Midbrain (tissue), 1 donor: Measurements from ENCODE around the gene NRF1.

Experiments used
- DNase-seq: peaks from one replicate; lab custom pipeline; 2025; lab: John Stamatoyannopoulos, UW

The NRF1 gene

DNA sequence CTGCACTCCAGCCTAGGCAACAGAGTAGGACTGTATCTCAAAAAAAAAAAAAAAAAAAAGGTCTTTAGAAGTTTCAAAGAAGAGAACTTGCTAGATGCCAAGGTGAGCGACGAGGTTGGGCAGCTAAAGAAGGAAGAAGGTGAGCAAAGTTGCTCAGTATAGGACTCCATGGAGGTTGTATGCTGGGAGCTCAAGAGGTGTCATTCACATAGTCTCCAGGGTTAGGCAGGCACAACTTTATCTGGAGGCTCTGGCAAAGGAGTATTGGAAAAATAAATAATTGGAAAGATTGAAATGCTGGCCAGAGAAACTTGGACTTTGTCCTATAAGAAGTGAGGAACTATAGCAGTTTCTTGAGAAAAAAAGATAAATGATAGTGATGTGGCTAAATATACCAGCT, 74.5 kb downstream of the NRF1 start:
- DNase-seq: no peak

DNA sequence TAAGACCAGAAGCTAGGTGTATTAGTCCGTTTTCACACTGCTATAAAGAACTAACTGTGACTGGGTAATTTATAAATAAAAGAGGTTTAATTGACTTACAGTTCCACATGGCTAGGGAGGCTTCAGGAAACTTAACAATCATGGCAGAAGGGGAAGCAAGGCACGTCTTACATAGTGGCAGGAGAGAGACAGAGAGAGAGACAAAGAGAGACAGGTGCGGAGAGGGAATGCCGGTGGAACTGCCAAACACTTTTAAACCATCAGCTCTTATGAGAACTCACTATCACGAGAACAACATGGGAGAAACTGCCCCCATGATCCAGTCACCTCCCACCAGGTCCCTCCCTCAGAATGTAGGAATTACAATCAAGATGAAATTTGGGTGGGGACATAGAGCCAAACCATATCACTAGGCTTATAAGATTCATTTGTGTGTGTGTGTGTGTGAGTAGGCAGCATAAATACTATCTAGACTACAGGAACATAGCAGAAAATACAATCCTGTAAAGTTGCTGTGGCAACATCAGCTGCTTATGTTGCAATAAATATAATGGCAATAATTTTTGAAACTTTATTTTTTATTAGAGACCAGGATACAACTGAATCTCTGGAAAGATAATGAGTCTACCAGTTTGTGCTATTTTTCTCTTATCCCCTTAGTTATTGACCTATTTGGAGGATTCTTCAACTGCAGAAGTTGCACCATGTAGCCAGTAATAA, 77.1 kb downstream of the NRF1 start:
- DNase-seq: no peak

DNA sequence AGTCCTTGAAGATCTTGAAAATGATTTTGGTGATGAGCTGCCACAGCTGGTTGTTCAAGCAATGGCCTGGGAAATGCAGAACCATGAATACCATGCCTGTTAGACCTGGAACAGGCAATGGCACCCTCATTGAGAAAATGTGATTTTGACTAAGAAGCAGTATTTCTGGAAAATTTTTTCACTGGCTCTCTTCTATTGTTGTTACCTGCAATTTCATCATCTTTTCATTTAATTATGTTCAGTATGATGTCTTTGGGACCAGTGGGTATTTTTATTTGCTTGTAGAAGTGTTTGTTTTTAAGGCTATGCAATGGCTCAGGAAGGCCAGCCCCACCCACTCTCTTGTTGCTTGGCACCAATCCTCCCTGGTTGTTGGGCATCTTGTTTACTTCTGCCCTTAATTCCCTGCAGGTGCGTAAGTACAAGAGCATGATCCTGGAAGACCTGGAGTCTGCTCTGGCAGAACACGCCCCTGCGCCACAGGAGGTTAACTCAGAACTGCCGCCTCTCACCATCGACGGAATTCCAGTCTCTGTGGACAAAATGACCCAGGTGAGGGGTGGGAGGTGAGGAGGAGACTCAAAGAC, 78.6 kb downstream of the NRF1 start:
- DNase-seq: no peak

DNA sequence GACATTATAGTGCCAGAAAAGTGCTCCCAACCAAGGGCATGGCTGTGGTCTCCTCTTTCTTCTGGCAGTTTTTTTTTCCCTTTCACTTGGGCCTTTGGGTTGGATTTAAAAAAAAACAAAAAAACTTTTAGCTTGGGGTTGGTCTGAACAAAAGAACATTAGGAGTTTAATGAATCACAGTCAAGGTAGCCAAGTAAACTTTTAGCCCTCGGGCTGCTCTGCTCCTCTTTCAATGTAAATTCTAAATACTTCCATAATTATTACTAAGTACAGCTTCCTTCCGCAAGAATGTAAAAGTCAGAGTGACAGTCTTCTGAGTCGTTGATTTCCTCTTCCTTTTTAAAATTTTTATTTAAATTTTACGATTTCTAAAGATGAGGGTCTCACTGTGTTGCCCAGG, 79.2 kb downstream of the NRF1 start:
- DNase-seq: no peak

DNA sequence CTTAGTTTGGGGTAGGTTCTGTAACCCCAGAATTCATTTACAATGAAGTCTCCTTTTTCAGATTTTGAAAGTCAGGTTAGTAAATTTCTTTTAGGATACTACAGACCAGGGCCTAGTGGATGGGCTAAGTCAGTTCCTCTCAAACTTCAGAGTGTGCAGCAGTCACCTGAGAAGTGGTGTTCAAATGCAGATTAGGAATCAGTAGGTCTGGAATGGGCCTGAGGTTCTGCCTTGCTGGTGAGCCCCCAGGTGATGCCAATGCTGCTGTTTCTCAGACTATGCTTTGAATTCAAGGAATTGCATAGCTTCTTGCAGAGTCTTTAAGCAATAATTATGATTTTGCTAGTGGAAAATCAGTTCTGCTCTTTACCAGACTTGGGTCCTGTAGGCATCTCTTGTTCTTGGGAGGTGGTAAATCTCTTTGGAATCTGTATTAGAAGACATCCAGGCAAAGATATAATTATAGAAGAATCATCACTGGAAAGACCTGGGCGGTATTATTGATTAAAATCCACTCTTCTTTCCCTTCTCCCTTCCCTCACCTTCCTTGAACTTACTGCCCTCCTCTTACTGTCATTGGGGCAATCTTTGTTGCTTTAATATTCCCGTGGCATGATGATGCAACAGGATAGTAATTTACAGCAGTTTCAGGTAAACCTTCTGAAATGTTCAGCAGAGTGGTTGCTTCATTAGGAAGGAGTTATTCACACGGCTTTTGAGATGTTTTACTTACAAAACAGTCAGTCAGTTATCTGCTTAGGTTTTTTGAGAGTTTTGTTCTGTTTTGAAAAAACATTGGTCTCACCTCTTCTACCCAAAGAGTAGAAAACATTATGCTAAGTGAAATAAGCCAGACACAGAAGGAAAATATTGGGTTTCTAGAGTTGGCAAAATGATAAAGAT, 87.2 kb downstream of the NRF1 start:
- no peak for DNase-seq

DNA sequence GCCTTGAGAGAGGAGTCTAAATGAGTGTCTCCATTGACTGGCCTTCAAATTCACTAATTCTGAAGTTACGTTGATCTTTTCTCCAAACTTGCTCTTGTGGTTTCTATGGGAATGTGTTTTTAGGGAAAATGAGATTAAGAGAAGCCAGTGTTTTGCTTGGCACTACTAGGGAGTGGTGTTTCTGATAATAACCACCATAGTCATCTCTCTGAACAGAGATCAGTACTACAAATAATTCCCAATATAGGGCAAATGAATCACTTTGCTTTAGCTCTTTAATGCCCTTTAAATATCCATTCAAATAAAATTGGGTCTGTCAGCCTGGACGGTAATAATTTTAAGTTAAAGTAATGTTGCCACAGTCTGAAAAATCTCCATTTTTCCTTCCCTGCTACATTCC, 90.8 kb downstream of the NRF1 start:
- DNase-seq: no peak

DNA sequence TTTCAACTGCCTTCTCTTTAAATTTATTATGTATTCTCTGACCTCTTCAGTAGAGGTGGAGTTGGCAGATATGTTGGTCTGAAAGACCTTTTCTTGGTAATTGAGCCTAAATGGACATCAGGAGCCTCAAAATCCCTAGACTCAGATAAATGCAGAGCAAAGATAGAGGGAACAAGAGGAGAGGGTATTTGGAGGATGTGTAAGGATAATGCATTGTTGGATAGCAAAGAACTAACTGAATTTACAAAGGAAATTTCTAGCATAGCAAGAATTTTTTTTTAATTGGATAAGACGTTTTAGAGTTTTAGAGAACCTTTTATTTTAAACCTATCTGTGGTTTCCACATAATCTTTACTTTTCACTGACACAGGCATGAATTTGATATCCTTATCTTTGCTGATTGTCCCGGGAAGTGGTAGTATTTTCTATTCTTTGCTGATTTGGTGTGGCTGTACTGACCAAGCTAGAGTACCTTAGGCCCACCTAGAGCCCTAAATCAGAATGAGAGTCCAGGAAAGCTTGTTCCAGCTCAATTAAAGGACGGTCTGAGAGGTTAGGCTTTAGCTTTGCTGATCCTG, 91.3 kb downstream of the NRF1 start:
- DNase-seq: no peak

DNA sequence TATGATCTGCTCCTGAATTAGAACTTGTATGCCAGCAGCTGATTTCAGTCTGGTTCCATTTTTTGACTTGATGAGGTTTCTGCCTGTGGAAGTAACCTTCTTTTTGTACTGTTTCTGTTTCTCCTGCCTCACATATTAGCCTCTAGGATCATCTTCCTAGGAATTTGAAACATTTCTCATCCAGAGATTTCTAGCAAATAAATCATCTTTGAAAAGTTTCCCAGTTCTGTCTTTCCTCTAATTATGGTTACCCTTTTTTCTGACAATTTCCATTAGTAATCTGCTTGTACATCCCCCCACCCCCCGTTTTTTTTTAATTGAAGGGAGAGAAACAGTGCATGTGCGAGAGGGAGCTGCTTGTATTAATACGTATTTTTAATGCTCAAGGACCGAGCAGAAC, 92.2 kb downstream of the NRF1 start:
- no peak for DNase-seq

DNA sequence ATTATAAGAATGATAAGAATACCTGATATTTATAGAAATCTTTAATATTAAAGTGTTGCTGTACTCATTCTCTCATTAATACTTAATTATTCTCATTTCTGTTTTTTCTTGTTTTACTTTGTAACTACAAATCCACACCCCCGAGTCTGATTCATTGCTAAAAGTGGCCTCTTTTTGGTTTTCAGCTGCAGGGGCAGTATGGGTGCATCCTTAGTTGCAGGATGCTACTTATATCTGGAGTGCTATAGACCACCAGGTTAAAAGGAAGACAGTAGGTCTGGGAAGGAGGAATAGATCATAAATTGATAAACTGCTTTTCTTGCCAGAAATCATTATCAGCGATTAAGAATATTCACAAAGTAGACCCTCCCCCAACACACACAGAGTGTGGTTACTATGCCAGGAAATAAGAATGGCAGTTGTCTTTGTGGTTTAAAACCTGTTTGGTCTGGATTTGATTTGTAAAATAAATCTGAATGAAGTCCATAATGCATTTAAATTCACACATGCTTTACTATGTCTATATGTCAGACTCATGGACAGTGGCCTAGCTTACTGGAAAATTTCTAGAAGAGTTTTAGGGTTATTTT, 96.5 kb downstream of the NRF1 start:
- no peak for DNase-seq

DNA sequence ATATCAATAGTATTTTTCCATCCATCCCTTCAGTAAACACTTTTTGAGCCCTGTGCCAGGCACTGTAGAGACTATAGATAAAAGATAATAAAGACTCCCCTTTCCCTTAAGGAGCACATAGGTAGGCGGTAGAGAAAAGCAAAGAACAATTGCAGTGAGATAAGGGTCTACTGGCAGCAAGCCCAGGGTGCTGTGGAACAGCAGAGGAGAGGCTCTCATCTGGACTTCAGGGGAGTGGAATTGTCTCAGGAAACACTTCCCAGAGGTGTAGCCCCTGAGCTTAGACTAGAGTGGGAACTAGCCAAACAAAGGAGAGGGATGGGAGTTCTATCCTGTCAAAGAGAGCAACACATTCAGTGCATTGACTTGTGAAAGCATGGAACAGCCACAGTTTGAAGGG, 102.0 kb downstream of the NRF1 start:
- no peak for DNase-seq

DNA sequence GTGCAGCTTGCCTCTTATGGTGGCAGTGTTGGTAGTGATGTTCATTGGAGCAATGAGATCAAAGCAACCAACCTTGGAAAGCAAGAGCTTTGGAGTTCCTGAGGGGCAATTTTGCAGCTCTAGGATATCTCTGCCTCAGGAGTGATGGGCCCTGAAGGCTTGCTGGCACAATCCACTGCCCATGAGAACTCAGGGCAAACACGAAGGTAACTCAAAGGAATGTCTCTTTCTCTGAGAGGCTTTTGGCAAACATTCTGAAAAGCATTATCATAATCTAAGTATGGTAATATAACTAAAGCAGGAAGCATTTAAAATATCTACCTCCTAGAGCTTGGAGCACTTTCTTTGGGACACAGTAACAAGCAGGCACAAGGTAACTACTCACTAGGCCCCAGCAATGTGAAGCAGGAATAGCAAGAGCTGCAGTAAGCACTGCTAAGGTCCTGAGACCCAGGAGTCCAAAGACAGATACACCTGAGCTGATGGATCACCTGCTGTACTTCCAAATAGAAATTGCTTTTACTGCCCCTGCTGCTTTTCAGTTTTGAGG, 103.1 kb downstream of the NRF1 start:
- no peak for DNase-seq

DNA sequence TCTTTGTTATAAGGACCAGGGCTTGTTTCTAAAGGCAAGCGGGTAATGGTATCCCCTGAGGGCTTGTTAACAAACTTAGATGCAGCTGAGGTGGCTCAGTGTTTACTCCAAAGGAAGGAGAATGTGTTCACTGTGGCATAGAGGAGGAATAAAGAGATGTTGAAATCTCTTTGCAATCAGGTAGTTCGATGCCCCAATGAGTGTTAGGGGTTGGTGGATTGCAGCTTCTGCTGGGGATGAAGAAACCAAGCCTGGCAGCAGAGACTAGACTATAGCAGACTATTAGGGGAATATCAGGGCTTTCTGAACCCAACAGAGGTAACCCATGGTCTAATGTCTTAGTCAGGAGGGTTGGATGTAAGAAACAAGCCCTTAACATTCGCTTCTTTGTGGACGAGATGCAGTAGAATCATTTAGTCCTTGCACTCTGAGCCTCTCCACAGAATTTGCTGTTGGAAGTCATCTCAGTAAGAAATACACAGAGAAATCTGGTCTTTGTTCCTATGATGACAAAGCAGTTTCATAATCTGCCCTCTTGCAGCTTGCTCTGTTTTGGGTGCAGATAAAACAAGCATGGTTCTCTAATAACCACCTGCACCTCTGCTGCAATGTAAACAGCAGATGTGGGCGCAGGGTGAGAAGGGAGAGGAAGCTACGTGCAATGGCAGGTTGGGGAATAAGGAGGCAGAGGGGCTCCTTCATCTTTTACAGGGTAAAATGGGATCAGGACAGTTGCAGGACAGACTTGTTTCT, 108.6 kb downstream of the NRF1 start:
- DNase-seq: no peak

DNA sequence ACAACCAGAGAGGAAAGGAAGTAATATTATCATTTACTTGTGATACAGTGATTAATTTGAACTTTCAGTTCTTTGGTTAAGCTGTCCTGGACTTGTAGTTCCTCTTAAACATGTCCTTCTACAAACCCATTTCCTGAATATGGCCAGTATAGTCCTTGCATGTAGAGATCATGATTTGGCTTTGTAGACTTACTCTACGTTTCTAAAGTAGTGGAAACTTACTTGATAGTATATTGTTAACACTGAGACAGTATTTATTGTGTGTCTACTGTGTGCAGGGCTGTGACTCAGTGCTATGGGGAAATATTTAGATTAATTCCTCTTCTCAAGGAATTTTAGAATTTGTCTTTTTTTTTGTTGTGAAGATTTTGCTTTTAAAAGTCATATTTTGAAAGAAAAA, 109.5 kb downstream of the NRF1 start:
- no peak for DNase-seq

DNA sequence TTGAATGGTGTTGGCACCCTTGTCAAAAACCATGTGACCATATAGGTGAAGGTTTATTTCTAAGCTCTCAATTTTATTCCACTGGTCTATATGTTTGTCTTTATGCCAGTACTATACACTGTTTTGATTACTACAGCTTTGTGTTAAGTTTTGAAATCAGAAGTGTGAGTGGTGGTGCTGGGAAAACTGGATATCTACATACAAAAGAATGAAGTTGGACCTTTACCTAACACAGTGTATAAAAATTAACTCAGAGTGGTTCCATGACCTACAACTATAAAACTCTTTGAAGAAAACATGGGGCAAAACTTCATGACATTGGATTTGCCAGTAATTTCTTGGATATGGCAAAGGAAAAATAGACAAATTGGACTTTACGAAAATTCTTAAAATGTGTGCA, 112.2 kb downstream of the NRF1 start:
- DNase-seq: no peak

DNA sequence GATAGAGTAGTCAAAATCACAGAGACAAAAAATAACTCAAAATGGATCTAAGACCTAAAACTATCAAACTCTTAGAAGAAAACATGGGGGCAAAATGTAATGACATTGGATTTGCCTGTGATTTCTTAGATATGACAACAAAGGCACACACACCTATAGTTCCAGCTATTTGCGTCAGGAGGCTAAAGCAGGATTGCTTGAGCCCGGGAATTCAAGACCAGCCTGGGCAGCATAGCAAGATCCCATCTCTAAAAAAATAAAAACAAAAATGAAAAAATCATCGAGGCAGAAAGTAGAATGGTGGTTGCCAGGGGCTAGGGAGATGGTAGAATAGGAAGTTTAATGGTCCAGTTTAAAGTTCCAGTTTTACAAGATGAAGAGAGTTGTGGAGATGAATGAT, 113.3 kb downstream of the NRF1 start:
- DNase-seq: no peak

DNA sequence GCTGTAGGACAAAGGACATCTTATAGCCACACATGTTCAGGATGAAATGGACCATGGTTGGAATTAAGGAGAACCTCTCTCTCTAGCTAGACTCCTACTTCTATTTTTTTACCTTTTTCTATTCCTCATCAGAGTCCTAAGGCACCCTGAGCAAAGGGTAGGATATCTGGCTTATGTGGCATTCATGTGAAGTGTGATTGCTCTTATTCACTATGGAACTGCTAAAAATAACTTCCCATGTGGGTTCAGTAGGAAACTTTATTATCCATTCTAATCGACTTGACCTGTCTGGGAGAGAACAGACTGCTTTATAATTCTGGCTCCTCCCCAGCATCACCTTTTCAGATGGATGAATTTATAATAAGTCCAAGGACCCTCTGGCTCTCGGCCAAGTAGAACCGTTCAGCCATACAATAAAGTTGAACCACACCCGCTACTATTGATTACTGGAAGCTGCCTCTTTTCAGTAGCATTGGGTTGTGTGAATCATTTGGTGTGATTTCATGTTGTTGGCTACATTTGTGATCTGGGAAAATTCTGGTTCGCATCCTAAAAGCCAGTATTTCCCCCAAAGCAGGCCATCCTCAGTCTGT, 117.5 kb downstream of the NRF1 start:
- no peak for DNase-seq

DNA sequence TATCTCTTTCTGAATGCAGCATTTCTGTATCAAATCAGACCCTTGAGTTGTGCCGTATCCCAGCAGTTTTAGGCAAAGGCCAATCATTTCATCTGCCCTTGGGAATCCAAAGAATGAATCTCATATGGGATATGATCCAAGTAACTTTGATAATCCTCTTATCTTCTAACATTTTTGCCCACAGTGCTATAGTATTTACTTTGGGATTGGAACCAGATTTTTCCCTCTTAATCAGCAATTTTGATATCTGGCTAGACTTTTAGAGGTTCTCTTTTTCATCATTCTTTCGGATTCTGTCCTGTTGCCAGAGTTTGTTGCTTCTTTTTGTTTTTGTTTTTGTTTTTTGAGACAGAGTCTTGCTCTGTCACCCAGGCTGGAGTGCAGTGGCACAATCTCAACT, 118.0 kb downstream of the NRF1 start:
- no peak for DNase-seq

DNA sequence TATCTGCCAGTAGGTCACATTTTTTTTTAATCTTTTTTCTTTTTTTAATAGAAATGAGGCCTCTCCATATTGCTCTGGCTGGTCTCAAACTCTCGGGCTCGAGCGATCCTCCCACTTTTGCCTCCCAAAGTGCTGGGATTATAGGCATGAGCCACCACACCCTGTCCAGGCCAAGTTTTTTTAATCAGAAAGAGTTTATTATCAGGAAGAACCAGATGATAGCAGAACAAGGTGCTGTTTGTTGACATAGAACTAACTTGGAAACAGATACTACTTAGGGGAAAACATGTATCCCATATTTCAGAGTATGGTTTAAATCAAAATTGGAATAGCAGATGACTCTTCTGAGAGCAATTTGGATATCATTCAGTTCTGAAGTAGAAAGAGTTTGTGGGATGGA, 118.6 kb downstream of the NRF1 start:
- no peak for DNase-seq

DNA sequence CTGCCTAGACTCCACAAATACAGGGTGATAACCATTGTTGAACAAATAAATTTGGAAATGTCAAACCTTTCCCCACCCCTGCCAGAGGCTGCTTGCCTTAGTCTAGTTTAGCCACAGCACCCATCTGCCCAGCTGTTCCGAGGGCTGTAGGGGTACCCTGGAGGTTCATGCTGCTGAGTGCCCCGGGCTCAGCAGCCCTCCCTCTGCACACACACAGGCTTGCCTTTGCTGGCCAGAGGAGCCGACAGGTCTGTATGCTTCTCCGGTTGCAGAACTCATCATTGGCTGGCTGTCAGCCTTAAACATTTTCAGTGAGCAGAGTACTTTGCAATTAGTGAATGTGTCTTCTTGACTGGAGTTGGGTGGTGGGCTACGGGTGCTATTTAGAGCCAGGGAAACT, 122.9 kb downstream of the NRF1 start:
- DNase-seq: no peak

DNA sequence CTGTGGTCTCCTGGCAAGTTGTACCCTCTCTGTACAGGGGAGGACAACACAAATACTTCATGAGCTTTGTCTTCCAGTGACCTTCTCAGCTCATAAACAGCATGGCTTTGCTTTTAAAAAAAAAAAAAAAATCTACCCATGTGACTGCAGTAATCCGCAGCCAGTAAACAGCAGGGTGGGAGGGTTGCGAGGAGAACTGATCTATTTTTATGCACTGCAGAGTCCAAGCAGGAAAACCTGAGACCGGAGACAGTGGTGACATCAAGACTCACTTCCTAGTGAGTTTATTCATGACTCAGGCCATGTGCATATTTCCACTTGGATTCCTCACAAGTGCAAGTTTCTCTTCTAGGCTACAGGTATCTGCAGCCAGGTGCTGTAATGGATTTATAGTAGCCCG, 127.9 kb downstream of the NRF1 start:
- DNase-seq: no peak
